Measurements from ENCODE around the gene PRCP. TPM values are rescaled to one million over a fixed set of nuclear protein-coding genes. Genes with fewer than 3 reads are reported as not detected.

PRCP gene
- total RNA-seq, 1 donor, result 23.4 TPM

GRCh38 chr11:82791779-82792178 lies 108.5 kb downstream of the PRCP start:
- peak in 2 of 3 donors; percentile 36 to 72 for DNase-seq (ENCODE audit: low read depth in 2 of 3, low spot score in 2 of 3)

GRCh38 chr11:82790723-82791484 lies 109.3 kb downstream of the PRCP start:
- DNase-seq (ENCODE audit: low read depth in 2 of 3, low spot score in 2 of 3), result peak in 2 of 3 donors; percentile 54 to 88

GRCh38 chr11:82787981-82788380 lies 112.2 kb downstream of the PRCP start:
- DNase-seq (ENCODE audit: low read depth in 2 of 3, low spot score in 2 of 3), result no peak

DNA sequence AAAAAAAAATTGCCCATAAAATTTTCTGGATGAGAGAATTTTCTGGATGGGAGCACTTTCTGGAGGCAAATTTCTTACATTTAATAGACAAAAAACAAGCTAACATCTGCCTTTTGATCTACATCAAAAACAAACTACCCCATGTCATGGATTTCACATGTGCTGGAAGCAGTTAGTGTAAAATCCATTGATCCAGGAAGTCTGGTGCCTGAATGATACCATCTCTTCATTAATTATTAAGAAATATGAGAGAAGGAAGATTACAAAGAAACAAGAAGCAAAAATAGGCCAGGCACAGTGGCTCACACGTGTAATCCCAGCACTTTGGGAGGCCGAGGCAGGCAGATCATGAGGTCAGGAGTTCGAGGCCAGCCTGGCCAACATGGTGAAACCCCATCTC lies 113.4 kb downstream of the PRCP start:
- peak in 1 of 3 donors; percentile 51 for DNase-seq (ENCODE audit: low read depth in 2 of 3, low spot score in 2 of 3)

DNA sequence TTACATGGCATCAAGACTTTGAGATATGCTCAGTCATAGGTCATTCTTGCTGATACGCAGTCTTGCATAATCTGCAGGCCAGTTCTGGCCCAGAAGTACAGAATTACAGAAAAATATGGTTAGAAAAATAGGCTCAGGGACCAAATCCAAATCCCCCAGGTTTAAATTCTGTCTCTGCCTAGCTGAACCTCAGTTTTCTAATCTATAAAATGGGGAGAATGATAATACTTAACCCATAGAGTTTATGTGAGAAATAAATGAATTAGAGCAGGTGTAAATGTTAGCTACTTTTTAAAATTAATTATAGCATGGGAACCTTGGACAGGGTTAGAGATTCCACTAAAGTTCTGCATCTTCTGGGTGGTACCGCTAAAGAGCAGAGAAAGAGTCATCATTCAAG lies 114.2 kb downstream of the PRCP start:
- no peak for DNase-seq (ENCODE audit: low read depth in 2 of 3, low spot score in 2 of 3)

DNA sequence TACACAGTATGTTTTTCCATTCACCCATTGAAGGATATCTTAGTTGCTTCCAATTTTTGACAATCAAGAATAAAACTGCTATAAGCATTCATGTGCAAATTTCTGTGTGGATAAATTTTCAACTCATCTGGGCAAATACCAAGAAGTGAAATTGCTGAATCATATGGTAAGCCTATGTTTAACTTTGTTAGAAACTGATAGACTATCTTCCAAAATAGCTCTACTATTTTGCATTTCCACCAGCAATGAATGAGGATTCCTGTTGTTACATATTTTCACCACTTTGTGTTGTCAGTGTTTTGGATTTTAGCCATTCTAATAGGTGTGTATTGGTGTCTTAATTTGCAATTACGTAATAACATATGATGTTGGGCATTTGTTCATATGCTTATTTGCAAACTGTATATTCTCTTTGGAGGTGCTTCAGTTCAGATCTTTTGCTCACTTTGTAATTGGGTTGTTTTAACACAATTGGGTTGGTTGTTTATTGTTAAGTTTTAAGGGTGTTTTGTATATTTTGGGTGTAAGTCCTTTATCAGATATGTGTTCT lies 117.3 kb downstream of the PRCP start:
- DNase-seq (ENCODE audit: low read depth in 2 of 3, low spot score in 2 of 3), result no peak

GRCh38 chr11:82778776-82779175 lies 121.5 kb downstream of the PRCP start:
- DNase-seq (ENCODE audit: low read depth in 2 of 3, low spot score in 2 of 3), result no peak

DNA sequence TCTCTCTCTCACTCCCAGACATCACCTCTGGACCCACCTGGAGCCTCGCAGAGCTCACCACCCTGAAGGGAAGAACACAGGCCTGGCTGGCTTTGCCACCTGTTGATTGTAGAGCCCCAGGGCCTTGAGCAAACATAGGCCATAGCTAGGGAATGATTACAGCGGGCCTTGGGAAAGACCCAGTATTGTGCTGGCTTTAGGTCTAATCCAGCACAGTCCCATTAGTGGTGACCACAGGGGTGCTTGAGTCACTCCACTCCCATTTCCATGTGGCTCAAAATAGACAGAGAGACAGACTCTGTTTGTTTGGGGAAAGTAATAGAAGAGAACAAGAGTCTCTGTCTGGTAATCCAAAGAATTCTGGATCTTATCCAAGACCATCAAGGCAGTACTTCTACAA lies 123.9 kb downstream of the PRCP start:
- DNase-seq (ENCODE audit: low read depth in 2 of 3, low spot score in 2 of 3), result no peak

- peak in 2 of 3 donors; percentile 32 to 67 for DNase-seq (ENCODE audit: low read depth in 2 of 3, low spot score in 2 of 3)
These were observed 124.4 kb downstream of the PRCP start for GRCh38 chr11:82775736-82776346.

DNA sequence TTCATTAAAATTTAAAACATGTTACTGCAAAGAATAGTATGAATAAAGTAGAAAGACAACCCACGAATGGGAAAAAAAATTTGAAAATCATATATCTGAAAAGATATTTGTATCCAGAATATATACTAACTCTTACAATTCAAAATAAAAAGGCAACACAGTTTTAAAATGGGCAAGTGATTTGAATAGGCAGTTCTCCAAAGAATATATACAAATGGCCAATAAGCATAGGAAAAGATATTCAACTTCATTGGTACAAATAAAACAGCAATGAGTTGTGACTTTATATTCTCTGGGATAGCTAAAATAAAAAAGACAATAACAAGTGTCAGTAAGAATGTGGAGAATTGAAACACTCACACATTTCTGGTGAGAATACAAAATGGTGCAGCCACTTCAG lies 125.0 kb downstream of the PRCP start:
- no peak for DNase-seq (ENCODE audit: low read depth in 2 of 3, low spot score in 2 of 3)

Other genes starting within 250 kb of the PRCP start
- gene FAM181B, start 166.6 kb downstream of the PRCP start, total RNA-seq, result 0.54 TPM
- gene DDIAS, start 1.3 kb upstream of the PRCP start, total RNA-seq, result 4.0 TPM
- gene RAB30, start 171.5 kb upstream of the PRCP start, total RNA-seq, result 0.81 TPM